ENCODE data around the gene CBLB. TPM values are rescaled to one million over a fixed set of nuclear protein-coding genes. Genes with fewer than 3 reads are reported as not detected.

CBLB gene
- total RNA-seq, 2 experiments from 2014 or later: 146 to 157 TPM

GRCh38 chr3:105798381-105798934 is 70.4 kb downstream of the CBLB start:
- H3K36me3 Mint-ChIP-seq: peaks cover 46% of the 10 kb centered on the region
- ATAC-seq (ENCODE audit: low read depth) (peak; percentile 43), DNase-seq (no peak)
- POLR2A ChIA-PET: interaction anchor here (1.1 kb wide), 1 partner anchor 34 kb away, joined by 3 read pairs; no protein-coding TSS in a partner anchor
- no peaks in the 10 kb centered on the region for H3K27me3 Mint-ChIP-seq
- H3K9me3 Mint-ChIP-seq: peaks cover 11% of the 10 kb centered on the region
- peak overlapping the region; percentile 47 for H3K4me3 Mint-ChIP-seq
- H3K27ac Mint-ChIP-seq: peak overlapping the region; percentile 43
- H3K4me1 Mint-ChIP-seq: peaks cover 58% of the 10 kb centered on the region

GRCh38 chr3:105793040-105793439 is 75.8 kb downstream of the CBLB start:
- POLR2A ChIA-PET: interaction anchor here (0.7 kb wide), 1 partner anchor 86 kb away, joined by 7 read pairs; no protein-coding TSS in a partner anchor
- H3K4me1 Mint-ChIP-seq: peaks cover 55% of the 10 kb centered on the region
- H3K36me3 Mint-ChIP-seq: peaks cover 60% of the 10 kb centered on the region
- ATAC-seq (ENCODE audit: low read depth): no peak
- no peak overlapping the region for H3K4me3 Mint-ChIP-seq
- DNase-seq: no peak
- H3K27me3 Mint-ChIP-seq: no peaks in the 10 kb centered on the region
- H3K27ac Mint-ChIP-seq: no peak overlapping the region
- peaks cover 10% of the 10 kb centered on the region for H3K9me3 Mint-ChIP-seq

- DNase-seq: no peak
- peaks cover 8% of the 10 kb centered on the region for H3K9me3 Mint-ChIP-seq
- peaks cover 54% of the 10 kb centered on the region for H3K4me1 Mint-ChIP-seq
- peak overlapping the region; percentile 13 for H3K27ac Mint-ChIP-seq
- peaks cover 61% of the 10 kb centered on the region for H3K36me3 Mint-ChIP-seq
- no peaks in the 10 kb centered on the region for H3K27me3 Mint-ChIP-seq
- no peak overlapping the region for H3K4me3 Mint-ChIP-seq
- POLR2A ChIA-PET: no interaction called here
- ATAC-seq (ENCODE audit: low read depth): no peak
Observed at GRCh38 chr3:105791919-105792786, 76.7 kb downstream of the CBLB start.

- no peak for ATAC-seq (ENCODE audit: low read depth)
- POLR2A ChIA-PET: no interaction called here
- no peak overlapping the region for H3K27ac Mint-ChIP-seq
- peaks cover 56% of the 10 kb centered on the region for H3K36me3 Mint-ChIP-seq
- peaks cover 50% of the 10 kb centered on the region for H3K4me1 Mint-ChIP-seq
- H3K27me3 Mint-ChIP-seq: no peaks in the 10 kb centered on the region
- DNase-seq: no peak
- H3K4me3 Mint-ChIP-seq: no peak overlapping the region
- peaks cover 2% of the 10 kb centered on the region for H3K9me3 Mint-ChIP-seq
Observed at GRCh38 chr3:105791131-105791530, 77.7 kb downstream of the CBLB start.

- Mint-ChIP-seq H3K4me3 (no peak overlapping the region), H3K9me3 (no peaks in the 10 kb centered on the region), H3K36me3 (peaks cover 55% of the 10 kb centered on the region), H3K4me1 (peaks cover 52% of the 10 kb centered on the region), H3K27me3 (no peaks in the 10 kb centered on the region), H3K27ac (no peak overlapping the region)
- POLR2A ChIA-PET: no interaction called here
- ATAC-seq (ENCODE audit: low read depth) (no peak), DNase-seq (no peak)
Observed at GRCh38 chr3:105790534-105790933, 78.3 kb downstream of the CBLB start.

- Mint-ChIP-seq H3K4me3 (no peak overlapping the region), H3K36me3 (peaks cover 59% of the 10 kb centered on the region), H3K27me3 (no peaks in the 10 kb centered on the region), H3K27ac (no peak overlapping the region), H3K9me3 (peaks cover 5% of the 10 kb centered on the region), H3K4me1 (peaks cover 51% of the 10 kb centered on the region)
- ATAC-seq (ENCODE audit: low read depth): no peak
- POLR2A ChIA-PET: interaction anchor here (1.5 kb wide), 1 partner anchor 81 kb away, joined by 4 read pairs; no protein-coding TSS in a partner anchor
- no peak for DNase-seq
Observed at GRCh38 chr3:105788593-105788992, 80.2 kb downstream of the CBLB start.

GRCh38 chr3:105787453-105787852 is 81.4 kb downstream of the CBLB start:
- Mint-ChIP-seq H3K9me3 (peaks cover 9% of the 10 kb centered on the region), H3K4me1 (peaks cover 45% of the 10 kb centered on the region), H3K27ac (no peak overlapping the region), H3K27me3 (no peaks in the 10 kb centered on the region), H3K4me3 (no peak overlapping the region), H3K36me3 (peaks cover 54% of the 10 kb centered on the region)
- no peak for DNase-seq
- no peak for ATAC-seq (ENCODE audit: low read depth)
- POLR2A ChIA-PET: interaction anchor here (1.5 kb wide), 1 partner anchor 82 kb away, joined by 4 read pairs; no protein-coding TSS in a partner anchor

- H3K4me3 Mint-ChIP-seq: no peak overlapping the region
- H3K27ac Mint-ChIP-seq: no peak overlapping the region
- H3K9me3 Mint-ChIP-seq: peaks cover 9% of the 10 kb centered on the region
- peaks cover 44% of the 10 kb centered on the region for H3K4me1 Mint-ChIP-seq
- H3K36me3 Mint-ChIP-seq: peaks cover 53% of the 10 kb centered on the region
- DNase-seq (no peak), ATAC-seq (ENCODE audit: low read depth) (no peak)
- no peaks in the 10 kb centered on the region for H3K27me3 Mint-ChIP-seq
- POLR2A ChIA-PET: interaction anchor here (1.5 kb wide), 1 partner anchor 83 kb away, joined by 4 read pairs; no protein-coding TSS in a partner anchor
Observed at GRCh38 chr3:105786990-105787389, 81.8 kb downstream of the CBLB start.

- H3K36me3 Mint-ChIP-seq: peaks cover 53% of the 10 kb centered on the region
- no peak overlapping the region for H3K4me3 Mint-ChIP-seq
- DNase-seq (no peak), ATAC-seq (ENCODE audit: low read depth) (no peak)
- H3K4me1 Mint-ChIP-seq: peaks cover 42% of the 10 kb centered on the region
- no peak overlapping the region for H3K27ac Mint-ChIP-seq
- H3K27me3 Mint-ChIP-seq: no peaks in the 10 kb centered on the region
- peaks cover 9% of the 10 kb centered on the region for H3K9me3 Mint-ChIP-seq
- POLR2A ChIA-PET: no interaction called here
Observed at GRCh38 chr3:105786241-105786640, 82.6 kb downstream of the CBLB start.

- Mint-ChIP-seq H3K9me3 (peaks cover 9% of the 10 kb centered on the region), H3K27me3 (no peaks in the 10 kb centered on the region), H3K4me3 (no peak overlapping the region), H3K27ac (no peak overlapping the region), H3K36me3 (peaks cover 53% of the 10 kb centered on the region), H3K4me1 (peaks cover 41% of the 10 kb centered on the region)
- POLR2A ChIA-PET: no interaction called here
- no peak for ATAC-seq (ENCODE audit: low read depth)
- no peak for DNase-seq
Observed at GRCh38 chr3:105785803-105786202, 83.0 kb downstream of the CBLB start.

GRCh38 chr3:105783631-105784030 is 85.2 kb downstream of the CBLB start:
- Mint-ChIP-seq H3K36me3 (peaks cover 55% of the 10 kb centered on the region), H3K27ac (peak overlapping the region; percentile 5), H3K4me3 (no peak overlapping the region), H3K27me3 (no peaks in the 10 kb centered on the region), H3K4me1 (peaks cover 37% of the 10 kb centered on the region), H3K9me3 (peaks cover 9% of the 10 kb centered on the region)
- DNase-seq: no peak
- POLR2A ChIA-PET: no interaction called here
- no peak for ATAC-seq (ENCODE audit: low read depth)

GRCh38 chr3:105781871-105782270 is 86.9 kb downstream of the CBLB start:
- Mint-ChIP-seq H3K36me3 (peaks cover 51% of the 10 kb centered on the region), H3K27me3 (no peaks in the 10 kb centered on the region), H3K4me1 (peaks cover 33% of the 10 kb centered on the region), H3K27ac (peak overlapping the region; percentile 31), H3K9me3 (peaks cover 9% of the 10 kb centered on the region), H3K4me3 (peak overlapping the region; percentile 4)
- DNase-seq (no peak), ATAC-seq (ENCODE audit: low read depth) (no peak)
- POLR2A ChIA-PET: interaction anchor here (0.6 to 1.6 kb wide), 2 partner anchors 17 to 21 kb away, joined by 3 read pairs; no protein-coding TSS in a partner anchor

- Mint-ChIP-seq H3K27me3 (no peaks in the 10 kb centered on the region), H3K36me3 (peaks cover 54% of the 10 kb centered on the region), H3K4me3 (no peak overlapping the region), H3K27ac (no peak overlapping the region), H3K4me1 (peaks cover 33% of the 10 kb centered on the region), H3K9me3 (peaks cover 9% of the 10 kb centered on the region)
- no peak for DNase-seq
- no peak for ATAC-seq (ENCODE audit: low read depth)
- POLR2A ChIA-PET: interaction anchor here (0.5 kb wide), 1 partner anchor 14 kb away, joined by 3 read pairs; no protein-coding TSS in a partner anchor
Observed at GRCh38 chr3:105780107-105780506, 88.7 kb downstream of the CBLB start.

Measured in activated naive CD8-positive, alpha-beta T cell treated with anti-CD3 and anti-CD28 coated beads, Interleukin-2, amount 10 ng/mL, durations not matched to agents 7 days and 5 days (primary cell).